A673 (cell line): ENCODE measurements around the gene TMEM260. TPM values are rescaled to one million over a fixed set of nuclear protein-coding genes. Genes with fewer than 3 reads are reported as not detected.

Experiments used
- BruUV-seq: library from RNA; stranded (reverse); fragments of 400-500 nt; replicated peaks from 2 replicates; lab custom pipeline; 2021; lab: Mats Ljungman, UMichigan
- CTCF ChIA-PET: fragments of 300-600 bp; sonication (Branson Sonifier 250); formaldehyde crosslinking; loops from one replicate; lab custom pipeline; 2022; ENCODE audit warnings: antibody characterized with exemption; lab: Charles Lee
- POLR2A ChIA-PET: fragments of 300-600 bp; sonication (Branson Sonifier 250); formaldehyde crosslinking; loops from one replicate; lab custom pipeline; 2022; ENCODE audit warnings: antibody characterized with exemption; ENCODE audit not compliant: low non-redundant PET; lab: Charles Lee
- DNase-seq: peaks from one replicate; pipeline ENCODE4 v3.0.0-alpha.2; 2015; ENCODE audit warnings: low spot score
- H3K27ac ChIP-seq: fragments of 200-600 bp; sonication (generic); 2 replicates; pipeline ENCODE4 v1.5.1; 2016; ENCODE audit warnings: mixed run types, low read depth, mild to moderate bottlenecking, mixed read lengths, antibody characterized with exemption, low read length; ENCODE audit not compliant: poor library complexity, severe bottlenecking
- H3K27me3 ChIP-seq: fragments of 200-600 bp; sonication (generic); replicated peaks from 2 replicates; pipeline ENCODE4 v1.6.1; 2017; ENCODE audit warnings: mixed run types, low read depth, mild to moderate bottlenecking, mixed read lengths, antibody characterized with exemption, low read length; ENCODE audit not compliant: insufficient read depth, poor library complexity
- H3K36me3 ChIP-seq: fragments of 200-600 bp; sonication (generic); 2 replicates; pipeline ENCODE4 v1.6.1; 2016; ENCODE audit warnings: mixed run types, mild to moderate bottlenecking, mixed read lengths, antibody characterized with exemption, low read length; ENCODE audit not compliant: insufficient read depth, poor library complexity, severe bottlenecking
- H3K4me1 ChIP-seq: fragments of 200-600 bp; sonication (generic); 2 replicates; pipeline ENCODE4 v1.6.1; 2017; ENCODE audit warnings: mixed run types, mild to moderate bottlenecking, mixed read lengths, antibody characterized with exemption, low read length; ENCODE audit not compliant: insufficient read depth, poor library complexity, severe bottlenecking
- H3K4me3 ChIP-seq: fragments of 200-600 bp; sonication (generic); 2 replicates; pipeline ENCODE4 v1.5.1; 2016; ENCODE audit warnings: low read depth, mixed run types, mild to moderate bottlenecking, mixed read lengths, low read length; ENCODE audit not compliant: poor library complexity, severe bottlenecking
- H3K9me3 ChIP-seq: fragments of 200-600 bp; sonication (generic); 2 replicates; pipeline ENCODE4 v1.6.1; 2016; ENCODE audit warnings: mixed run types, low read depth, mild to moderate bottlenecking, mixed read lengths, antibody characterized with exemption, low read length; ENCODE audit not compliant: poor library complexity, severe bottlenecking
- CTCF ChIP-seq: fragments of 300-800, 200-600 bp; sonication (generic); conservative IDR thresholded peaks from 2 replicates; pipeline ENCODE4 v1.5.1; 2017; ENCODE audit warnings: low read depth, mild to moderate bottlenecking, antibody characterized with exemption, low read length, moderate library complexity, mixed read lengths
- EZH2 ChIP-seq: fragments of 200-600 bp; sonication (generic); IDR thresholded peaks from 2 replicates; pipeline ENCODE4 v1.6.1; 2017; ENCODE audit warnings: borderline replicate concordance, low read depth, mild to moderate bottlenecking, mixed read lengths, antibody characterized with exemption, low read length; ENCODE audit not compliant: poor library complexity, severe bottlenecking
- intact Hi-C: fragments of 100-400 bp; cut with micrococcal nuclease; formaldehyde crosslinking; loops from one replicate; pipeline ENCODE4 v1.10.0; 2022; ENCODE audit not compliant: unreplicated experiment
- total RNA-seq: library from RNA; stranded (reverse); gene quantifications from 2 replicates; pipeline ENCODE4 v1.2.3, GENCODE V29; 2021

Gene TMEM260
- total RNA-seq, 1 experiment from 2014 or later: 23.2 TPM

GRCh38 chr14:56552615-56553014, 27.0 kb upstream of the TMEM260 start:
- DNase-seq: peak; percentile 77
- intact Hi-C loops: loop anchor here (1.0 to 10.0 kb wide), 2 partner anchors 61 to 262 kb away; partner anchors contain the start of gene OTX2

GRCh38 chr14:56554301-56554700, 25.3 kb upstream of the TMEM260 start:
- no TSS peak for BruUV-seq

More at GRCh38 chr14:56552615-56553014, 27.0 kb upstream of the TMEM260 start:
- Histone ChIP-seq H3K4me1 (peaks cover 50% of the 10 kb centered on the region), H3K27ac (no peak overlapping the region), H3K36me3 (no peaks in the 10 kb centered on the region), H3K9me3 (no peaks in the 10 kb centered on the region), H3K27me3 (no peaks in the 10 kb centered on the region), H3K4me3 (no peak overlapping the region)
- POLR2A ChIA-PET: no interaction called here
- TF ChIP-seq EZH2: no peak
- TF ChIP-seq CTCF: peak; percentile 57
- CTCF ChIA-PET: interaction anchor here (2.6 kb wide), 1 partner anchor 62 kb away, joined by 26 read pairs; no protein-coding TSS in a partner anchor
- no TSS peak for BruUV-seq

DNA sequence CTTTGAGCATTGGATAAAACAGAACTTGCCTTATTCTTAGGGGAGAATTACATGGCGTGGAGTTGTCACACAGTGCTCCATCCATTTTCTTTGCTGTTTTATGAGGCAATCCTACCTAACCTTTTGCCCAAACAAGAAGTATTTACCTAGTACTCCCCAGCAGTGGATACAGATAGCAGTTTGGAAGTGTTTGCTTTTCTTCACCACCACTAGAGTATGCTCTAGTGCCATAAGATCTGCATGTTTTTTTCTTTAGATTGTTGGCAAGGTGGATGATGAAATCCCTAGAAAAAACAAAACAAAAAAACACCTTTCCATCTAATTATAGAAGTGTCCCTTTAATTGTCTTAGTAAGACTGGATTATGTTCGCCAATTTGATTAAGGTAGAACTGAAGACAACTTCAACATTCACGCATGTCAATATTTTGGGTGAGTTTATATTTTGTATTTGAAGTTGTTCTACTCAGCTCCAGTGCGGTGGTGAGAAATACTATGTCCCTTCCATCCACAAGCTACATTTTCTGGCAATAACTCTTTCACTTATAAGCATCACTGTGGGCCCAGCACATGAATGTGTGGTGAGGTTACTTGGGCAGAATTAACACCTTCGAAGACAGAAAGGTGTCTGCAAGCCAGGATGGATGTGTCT, 23.6 kb upstream of the TMEM260 start:
- Histone ChIP-seq H3K4me3 (no peak overlapping the region), H3K27me3 (no peaks in the 10 kb centered on the region), H3K27ac (peak overlapping the region; percentile 48), H3K4me1 (peaks cover 44% of the 10 kb centered on the region), H3K9me3 (no peaks in the 10 kb centered on the region), H3K36me3 (no peaks in the 10 kb centered on the region)
- TF ChIP-seq EZH2 (no peak), CTCF (peak; percentile 85)
- intact Hi-C loops: loop anchor here (2.0 to 10.0 kb wide), 5 partner anchors 259 to 821 kb away; partner anchors contain the start of gene OTX2
- ChIA-PET POLR2A (interaction anchor here (0.7 kb wide), 1 partner anchor 509 kb away, joined by 3 read pairs; no protein-coding TSS in a partner anchor), CTCF (no interaction called here)
- peak; percentile 81 for DNase-seq
- BruUV-seq: no TSS peak

More at GRCh38 chr14:56554301-56554700, 25.3 kb upstream of the TMEM260 start:
- ChIA-PET CTCF (no interaction called here), POLR2A (no interaction called here)
- Histone ChIP-seq H3K36me3 (no peaks in the 10 kb centered on the region), H3K27ac (peak overlapping the region; percentile 10), H3K27me3 (no peaks in the 10 kb centered on the region), H3K9me3 (no peaks in the 10 kb centered on the region), H3K4me3 (no peak overlapping the region), H3K4me1 (peaks cover 50% of the 10 kb centered on the region)
- no peak for DNase-seq
- intact Hi-C loops: loop anchor here (10.0 kb wide), 1 partner anchor 260 kb away; the partner anchor contains the start of gene OTX2
- TF ChIP-seq EZH2: no peak
- TF ChIP-seq CTCF: no peak
